ENCODE measurements around the gene SPEM1.

Gene SPEM1

DNA sequence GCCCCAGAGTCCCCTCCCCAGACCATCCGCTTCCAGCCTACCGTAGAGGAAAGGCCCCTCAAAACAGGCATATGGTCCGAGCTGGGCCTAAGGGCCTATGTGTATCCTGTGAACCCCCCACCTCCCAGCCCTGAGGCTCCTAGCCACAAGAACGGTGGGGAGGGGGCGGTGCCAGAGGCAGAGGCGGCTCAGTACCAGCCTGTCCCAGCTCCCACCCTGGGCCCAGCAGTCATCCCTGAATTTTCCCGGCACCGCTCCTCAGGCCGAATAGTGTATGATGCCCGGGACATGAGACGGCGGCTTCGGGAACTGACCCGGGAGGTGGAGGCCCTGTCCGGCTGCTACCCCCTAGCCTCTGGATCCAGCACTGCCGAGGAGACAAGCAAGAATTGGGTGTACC lies 1.1 kb downstream of the SPEM1 start:
- DNase-seq (ENCODE audit: low read depth): no peak

DNA sequence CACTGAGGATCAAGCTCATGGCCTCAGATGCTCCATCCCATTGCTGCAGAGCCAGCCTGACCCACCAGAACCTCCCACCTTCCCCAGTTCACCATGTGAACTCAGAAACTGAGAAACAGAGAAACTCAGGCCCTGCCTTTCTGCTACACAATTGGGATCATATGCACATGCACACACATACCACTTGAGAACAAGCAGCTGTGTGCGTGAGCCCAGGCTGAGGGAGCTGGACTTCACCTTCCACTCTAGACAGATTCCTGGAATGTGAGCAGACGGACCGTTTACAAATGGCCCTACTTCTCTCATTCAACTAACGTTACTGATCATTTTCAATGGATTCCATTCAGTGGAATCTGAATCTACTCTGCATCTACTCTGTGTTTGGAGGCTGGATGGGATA lies 3.6 kb downstream of the SPEM1 start:
- DNase-seq (ENCODE audit: low read depth): no peak

DNA sequence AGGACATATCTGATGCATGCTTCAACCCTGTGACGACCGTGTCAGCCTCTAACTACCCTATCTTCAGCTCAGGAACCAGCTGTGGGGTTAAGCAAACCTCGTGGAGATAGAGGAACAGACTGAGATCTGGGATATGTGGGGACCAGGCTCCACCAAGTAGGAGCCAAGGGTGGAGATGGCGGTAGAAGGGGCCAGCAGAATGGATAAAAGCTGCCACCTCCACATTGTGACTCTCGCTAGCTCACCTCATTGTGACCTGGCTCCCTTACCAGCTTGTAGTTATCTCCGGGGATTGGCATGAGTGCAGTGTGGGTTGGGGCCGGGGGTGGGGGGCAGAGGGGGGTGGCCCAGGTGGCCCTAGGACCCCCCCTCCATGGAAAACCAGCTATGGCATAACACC lies 5.2 kb downstream of the SPEM1 start, which contains the start of gene SPEM2:
SPEM2 (plus strand) TSS at position 301 of the 400 bp plus-strand sequence; CDS start at position 374, 73 bp downstream.
- DNase-seq (ENCODE audit: low read depth): no peak

DNA sequence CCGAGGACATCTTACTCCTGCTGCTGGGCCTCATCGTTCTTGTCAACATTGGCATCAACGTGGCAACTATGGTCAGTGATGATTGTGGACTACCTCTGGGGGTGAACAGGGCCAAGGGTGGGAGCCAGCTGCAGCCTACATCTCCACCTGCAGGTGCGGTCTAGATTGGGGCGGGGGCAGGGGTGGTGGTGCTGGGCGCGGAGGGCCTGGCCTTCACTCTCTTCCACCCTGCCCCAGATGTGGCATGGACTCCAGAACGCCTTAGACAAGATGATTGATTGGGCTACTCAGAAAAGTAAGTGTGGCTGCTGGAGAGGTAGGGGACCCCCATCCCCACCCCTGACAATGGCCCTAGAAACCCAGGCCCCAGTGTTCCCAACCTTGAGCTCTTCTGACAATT lies 5.6 kb downstream of the SPEM1 start:
- no peak for DNase-seq (ENCODE audit: low read depth)

DNA sequence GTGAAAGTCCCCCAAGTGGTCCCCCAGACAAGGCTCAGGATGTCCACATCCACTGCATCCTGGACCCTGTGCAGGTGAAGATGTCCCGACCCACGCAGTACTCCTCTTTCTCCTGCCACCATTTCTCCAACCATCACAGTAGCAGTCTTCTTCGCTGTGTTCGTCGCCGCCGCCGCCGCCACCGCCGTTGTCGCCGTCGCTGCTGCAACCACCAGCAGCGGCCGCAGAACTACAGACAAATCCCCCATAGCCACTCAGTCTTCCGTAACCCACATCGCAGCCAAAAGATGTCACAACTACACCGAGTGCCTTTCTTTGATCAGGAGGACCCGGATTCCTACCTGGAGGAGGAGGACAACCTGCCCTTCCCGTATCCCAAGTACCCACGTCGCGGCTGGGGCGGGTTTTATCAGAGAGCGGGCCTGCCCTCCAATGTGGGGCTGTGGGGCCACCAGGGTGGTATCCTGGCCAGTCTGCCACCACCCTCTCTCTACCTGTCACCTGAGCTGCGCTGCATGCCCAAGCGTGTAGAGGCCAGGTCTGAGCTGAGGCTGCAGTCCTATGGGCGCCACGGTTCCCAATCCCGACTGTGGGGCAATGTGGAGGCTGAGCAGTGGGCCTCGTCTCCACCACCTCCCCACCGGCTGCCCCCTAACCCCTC lies 6.2 kb downstream of the SPEM1 start:
- DNase-seq (ENCODE audit: low read depth): no peak

DNA sequence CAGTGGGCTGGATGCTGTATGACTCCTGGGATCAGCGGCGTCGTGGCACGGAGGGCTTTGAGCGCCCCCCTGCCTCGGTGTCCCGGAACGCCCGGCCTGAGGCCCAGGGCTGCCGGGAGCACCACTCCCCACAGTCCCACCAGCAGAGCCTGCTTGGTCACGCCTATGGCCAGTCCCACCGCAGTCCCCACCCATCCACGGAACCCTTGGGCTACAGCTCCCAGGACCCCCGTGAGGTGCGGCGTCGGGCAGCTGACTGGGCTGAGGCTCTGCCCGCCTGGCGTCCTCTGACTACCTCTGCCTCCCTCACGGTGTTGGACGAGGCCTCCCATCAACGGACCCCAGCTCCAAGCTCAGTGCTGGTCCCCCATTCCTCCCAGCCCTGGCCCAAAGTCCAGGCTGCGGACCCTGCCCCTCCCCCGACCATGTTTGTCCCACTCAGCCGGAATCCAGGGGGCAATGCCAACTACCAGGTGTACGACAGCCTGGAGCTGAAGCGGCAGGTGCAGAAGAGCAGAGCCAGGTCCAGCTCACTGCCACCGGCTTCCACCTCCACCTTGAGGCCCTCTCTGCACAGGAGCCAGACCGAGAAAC lies 6.9 kb downstream of the SPEM1 start:
- no peak for DNase-seq (ENCODE audit: low read depth)

DNA sequence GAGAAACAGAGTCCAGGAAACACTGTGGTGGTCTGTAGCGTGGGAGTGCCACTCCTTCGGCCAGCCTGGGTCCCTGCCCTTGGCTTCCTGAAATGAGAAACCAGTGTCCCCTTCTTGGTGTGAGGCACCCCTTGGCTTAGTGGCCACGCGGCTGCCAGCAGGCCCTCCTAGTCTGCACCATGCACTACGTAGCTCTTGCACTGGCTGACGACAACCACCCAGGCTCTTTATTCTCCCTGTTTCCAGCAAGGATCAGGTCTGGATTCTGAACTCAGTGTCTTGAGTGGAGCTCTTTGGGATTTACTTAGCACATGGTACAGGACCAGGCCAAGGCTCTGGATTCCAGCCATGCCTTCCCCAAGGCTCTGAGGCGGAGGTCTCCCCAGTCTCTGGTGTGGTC lies 7.4 kb downstream of the SPEM1 start:
- no peak for DNase-seq (ENCODE audit: low read depth)

DNA sequence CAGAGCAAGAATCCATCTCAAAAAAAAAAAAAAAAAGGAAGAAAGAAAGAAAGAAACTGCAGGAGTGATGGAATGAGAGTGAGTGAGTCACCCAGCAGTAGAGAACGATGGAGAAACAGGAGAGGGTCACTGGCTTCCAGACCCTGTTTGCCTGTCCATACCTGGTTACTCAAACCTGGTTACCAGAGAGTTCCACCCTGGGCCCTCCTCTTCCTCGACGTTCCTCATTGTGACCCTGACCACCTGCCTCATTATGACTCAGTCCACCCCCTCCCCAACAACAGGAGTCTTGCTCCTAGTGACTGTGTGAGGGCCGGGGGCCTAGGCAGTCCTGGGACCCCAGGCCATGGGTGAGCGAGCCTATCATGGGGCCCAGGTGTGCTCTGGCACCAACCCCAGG lies 8.4 kb downstream of the SPEM1 start, which contains the start of gene SPEM3:
SPEM3 (plus strand) TSS at position 301 of the 400 bp plus-strand sequence; CDS start at position 347, 46 bp downstream.
- no peak for DNase-seq (ENCODE audit: low read depth)

DNA sequence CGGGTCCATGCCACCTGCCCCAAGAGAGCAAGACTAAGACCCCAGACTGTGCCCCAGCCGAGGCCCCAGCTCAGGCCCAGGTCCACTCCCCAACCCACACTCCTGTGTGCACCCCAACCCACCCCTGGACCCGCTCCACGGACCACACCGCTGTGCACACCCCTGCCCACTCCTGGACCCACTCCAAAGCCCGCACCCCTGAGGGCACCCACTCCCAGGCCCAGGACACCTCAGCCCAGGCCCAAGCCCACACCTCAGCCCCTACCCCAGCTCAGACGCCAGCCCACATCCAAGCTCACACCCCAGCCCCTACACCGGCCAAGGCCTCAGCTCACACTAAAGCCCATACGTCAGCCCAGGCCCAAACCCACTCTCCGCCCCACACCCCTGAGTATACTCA lies 9.6 kb downstream of the SPEM1 start:
- DNase-seq (ENCODE audit: low read depth): no peak

DNA sequence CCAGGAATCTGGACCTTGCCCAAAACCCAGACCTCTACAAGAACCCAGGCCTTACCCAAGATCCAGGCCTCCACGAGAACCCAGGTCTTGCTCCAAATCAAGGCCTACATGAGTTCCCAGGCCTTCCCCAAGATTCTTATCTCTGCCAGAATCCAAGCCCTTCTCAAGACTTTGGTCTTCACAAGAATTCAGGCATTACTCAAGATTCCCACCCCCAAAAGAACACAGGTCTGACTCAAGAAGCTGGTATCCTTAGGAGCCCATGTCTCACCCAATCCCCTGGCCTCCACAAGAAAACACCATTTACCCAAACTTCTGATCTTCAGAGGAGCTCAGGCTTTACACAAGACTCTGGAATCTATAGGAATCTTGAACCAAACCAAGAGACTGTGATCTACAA lies 11.1 kb downstream of the SPEM1 start:
- no peak for DNase-seq (ENCODE audit: low read depth)

DNA sequence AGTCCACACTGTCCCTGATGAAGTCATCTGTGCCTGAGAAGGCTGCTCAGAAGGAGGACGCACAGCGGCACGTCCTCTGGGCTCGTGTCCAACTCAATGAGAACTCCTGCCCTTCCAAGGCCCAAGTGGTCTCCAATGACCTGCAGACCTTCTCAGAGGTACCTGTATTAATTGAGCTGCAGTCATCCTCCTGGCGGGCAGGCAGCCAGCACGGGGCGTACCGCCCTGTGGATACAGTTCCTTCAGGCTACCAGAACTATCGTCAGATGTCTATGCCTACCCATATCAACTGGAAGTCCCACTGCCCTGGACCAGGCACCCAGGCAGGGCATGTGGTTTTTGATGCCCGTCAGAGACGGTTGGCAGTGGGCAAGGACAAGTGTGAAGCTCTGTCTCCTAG lies 12.2 kb downstream of the SPEM1 start:
- DNase-seq (ENCODE audit: low read depth): no peak

DNA sequence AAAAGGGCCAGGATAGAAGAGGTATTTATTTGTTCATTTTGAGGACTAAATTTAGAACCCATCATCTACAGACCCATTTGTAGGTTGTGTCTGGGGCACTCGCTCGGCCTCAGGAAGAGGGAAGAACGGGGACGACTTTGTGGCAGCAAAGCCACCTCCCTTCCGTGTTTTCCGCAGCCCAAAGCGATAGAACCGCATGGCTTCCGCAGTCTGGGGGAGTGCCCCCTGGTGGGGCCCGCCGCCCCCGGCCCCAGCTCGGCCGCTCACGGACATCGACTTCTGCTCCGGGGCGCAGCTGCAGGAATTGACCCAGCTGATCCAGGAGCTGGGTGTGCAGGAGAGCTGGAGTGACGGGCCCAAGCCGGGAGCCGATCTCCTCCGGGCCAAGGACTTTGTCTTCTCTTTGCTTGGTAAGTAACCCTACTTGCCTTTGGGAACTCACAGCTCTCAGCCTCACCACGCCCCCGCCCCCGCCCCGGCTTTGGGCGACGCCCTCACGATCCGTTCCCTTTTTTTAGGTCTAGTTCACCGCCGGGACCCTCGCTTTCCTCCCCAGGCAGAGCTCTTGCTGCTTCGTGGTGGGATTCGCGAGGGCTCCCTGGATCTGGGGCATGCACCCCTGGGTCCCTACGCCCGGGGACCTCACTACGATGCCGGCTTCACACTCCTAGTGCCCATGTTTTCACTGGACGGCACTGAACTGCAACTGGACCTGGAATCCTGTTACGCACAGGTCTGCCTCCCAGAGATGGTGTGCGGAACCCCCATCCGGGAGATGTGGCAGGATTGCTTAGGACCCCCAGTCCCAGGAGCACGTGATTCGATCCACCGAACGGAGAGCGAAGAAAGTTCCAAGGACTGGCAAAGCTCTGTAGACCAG lies 15.8 kb downstream of the SPEM1 start:
- peak; percentile 23 for DNase-seq (ENCODE audit: low read depth)

DNA sequence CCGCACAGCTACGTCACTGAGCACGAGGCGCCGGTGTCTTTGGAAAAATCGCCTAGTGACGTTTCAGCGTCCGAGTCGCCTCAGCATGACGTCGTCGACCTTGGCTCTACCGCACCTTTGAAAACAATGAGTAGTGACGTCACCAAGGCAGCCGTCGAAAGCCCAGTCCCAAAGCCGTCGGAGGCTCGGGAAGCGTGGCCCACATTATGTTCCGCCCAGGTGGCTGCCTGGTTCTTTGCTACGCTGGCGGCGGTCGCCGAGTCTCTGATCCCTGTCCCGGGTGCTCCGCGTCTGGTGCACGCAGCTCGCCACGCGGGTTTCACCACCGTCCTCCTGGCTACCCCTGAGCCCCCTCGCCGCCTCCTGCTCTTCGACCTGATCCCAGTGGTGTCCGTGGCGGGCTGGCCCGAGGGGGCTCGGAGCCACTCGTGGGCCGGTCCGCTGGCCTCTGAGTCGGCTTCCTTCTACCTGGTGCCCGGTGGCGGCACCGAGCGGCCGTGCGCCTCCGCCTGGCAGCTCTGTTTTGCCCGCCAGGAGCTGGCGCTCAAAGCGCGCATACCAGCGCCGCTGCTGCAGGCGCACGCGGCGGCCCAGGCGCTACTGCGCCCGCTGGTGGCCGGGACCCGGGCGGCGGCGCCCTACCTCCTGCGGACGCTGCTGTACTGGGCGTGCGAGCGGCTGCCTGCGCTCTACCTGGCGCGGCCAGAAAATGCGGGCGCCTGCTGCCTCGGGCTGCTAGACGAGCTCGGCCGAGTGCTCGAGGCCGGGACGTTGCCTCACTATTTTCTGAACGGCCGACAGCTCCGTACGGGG lies 16.6 kb downstream of the SPEM1 start:
- DNase-seq (ENCODE audit: low read depth): peak; percentile 69

DNA sequence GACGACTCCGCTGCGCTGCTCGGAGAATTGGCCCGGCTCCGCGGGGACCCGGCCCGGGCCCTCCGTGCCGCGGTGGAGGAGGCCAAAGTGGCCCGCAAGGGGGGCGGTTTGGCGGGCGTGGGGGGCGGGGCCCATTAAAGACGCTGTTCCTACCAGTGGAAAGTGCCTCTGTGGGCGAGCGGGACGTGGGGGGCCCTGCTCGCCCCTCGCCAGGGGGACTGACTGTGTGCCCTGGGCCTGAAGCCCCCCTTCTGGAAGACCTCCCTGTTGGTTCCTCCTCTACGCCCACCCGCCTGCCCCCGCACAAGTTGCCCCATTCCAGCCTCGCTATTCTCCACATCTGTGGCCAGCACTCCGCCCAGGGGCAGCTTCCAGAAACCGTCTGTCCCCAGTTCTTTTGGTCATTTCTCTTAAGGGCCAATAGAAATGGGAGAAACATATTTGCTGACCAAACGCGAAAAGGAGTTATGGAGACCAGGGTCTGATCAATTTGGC lies 17.3 kb downstream of the SPEM1 start:
- DNase-seq (ENCODE audit: low read depth): no peak

DNA sequence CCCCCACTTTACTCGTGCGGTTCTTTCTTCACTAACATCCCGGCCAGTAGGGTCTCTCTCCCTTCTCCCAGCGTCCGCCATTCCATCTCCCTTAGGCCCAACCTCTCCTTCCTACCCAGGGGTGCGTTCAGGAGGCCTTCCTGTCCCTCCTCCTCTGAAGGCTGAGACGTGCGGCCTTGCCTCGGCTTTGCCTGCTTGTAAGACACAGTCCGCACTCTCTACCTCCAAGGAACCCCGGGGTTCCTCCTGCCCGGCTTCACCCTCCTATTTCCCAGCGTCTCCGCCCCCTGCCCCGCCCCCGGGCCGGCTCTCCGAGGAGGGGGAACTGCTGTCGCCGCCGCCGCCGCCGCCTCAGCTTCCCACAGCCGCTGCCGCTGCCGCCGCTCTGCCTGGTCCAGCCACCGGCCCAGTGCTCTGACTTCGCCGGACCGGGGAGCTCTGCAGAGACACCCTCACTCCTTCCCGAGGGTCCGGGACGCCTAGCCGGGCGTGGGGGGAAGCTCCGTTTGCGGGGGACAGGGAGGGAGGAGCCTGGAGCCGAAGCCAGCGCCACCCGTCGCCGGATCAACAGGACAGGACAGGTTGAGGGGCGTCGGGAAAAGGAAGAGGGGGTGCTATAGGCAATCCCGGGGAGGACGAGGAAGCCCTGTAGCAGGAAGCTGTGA lies 18.0 kb downstream of the SPEM1 start:
- DNase-seq (ENCODE audit: low read depth): peak; percentile 32

DNA sequence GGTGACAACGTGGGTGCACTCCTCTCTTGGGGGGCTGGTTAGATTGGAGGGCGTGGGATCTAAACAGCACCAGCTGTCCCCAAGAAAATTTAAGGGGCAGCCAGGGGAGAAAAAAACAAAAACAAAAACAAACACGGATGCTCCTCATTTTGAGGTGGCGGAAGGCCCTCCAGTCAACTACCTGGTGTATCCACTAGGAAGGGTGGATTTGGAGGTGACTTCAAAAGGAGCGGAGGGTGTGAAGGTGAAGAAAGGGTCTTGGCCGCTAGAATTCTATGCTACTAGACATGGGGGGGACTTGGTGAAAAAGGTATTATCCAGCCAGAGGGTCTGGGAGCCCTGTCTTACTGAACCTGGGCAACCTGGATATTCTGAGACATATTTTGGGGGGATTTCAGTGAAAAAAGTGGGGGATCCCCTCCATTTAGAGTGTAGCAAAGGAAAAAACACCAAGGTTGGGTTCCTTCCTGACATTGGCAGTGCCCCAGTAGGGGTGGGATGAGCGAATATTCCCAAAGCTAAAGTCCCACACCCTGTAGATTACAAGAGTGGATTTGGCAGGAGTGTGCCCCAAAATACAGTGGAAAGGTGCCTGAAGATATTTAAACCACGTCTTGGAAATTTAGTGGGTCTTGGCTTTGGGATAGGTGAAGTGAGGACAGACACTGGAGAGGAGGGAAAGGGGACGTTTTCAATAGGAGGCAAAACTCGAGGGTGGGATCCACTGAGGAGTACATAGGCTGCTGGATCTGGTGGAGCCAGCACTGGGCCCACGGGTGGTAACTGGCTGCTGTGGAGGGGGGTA lies 18.7 kb downstream of the SPEM1 start:
- no peak for DNase-seq (ENCODE audit: low read depth)

DNA sequence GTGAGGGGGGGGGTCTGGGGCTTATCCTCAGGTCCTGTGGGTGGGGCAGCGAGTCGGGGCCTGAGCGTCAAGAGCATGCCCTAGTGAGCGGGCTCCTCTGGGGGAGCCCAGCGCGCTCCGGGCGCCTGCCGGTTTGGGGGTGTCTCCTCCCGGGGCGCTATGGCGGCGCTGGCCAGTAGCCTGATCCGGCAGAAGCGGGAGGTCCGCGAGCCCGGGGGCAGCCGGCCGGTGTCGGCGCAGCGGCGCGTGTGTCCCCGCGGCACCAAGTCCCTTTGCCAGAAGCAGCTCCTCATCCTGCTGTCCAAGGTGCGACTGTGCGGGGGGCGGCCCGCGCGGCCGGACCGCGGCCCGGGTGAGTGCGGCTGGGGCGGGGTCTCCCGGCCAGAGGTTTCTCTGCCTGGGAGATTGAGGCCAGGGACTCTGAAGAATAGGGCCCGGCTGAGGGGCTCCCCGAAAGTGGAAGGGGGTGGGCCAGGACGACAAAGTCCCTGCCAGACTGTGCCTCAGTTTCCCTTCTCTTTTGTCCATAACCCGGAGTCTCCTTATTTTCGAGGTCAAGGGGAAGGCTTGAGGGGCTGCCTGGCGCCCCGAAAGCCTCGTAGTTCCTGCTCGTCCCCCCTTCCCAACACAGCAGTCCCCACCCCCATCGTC lies 19.5 kb downstream of the SPEM1 start, which contains the start of gene FGF11:
FGF11 (plus strand) TSS at position 51 of the 651 bp plus-strand sequence; CDS start at position 160, 109 bp downstream.
- no peak for DNase-seq (ENCODE audit: low read depth)

DNA sequence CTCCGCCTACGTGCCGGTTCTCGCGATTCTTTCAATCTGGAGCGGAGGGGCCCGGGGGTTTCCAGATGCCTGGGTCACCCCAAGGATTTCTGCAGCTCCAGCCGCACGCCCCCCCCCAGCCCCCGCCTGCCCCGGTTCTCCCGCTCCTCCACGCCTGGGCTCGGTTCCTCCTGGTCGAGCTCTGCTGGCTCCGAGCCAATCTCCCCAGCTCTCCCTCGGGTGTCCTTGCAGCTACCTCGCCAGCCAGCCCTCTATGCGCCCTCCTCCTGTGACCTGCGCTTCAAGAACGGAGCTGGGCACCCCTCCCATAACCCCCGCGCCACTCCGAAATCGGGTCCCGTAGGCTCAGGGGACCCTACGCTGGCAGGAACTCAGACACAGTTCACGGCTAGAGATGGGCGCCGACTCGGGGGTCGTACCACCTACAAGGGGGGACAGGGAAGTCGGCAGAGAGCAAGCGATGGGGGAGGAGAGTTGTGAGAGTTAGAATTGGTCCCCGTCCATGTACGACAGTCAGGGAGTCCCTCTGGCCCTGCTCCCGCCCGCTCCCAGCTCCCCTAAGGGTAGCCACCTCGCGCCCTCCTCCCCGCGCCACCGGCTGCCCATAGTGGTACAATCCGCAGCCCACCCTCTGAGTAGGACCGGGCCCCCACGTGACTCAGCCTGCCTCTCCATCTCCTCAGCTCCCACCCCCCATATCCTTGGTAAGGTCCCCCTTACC lies 20.1 kb downstream of the SPEM1 start:
- DNase-seq (ENCODE audit: low read depth): no peak

DNA sequence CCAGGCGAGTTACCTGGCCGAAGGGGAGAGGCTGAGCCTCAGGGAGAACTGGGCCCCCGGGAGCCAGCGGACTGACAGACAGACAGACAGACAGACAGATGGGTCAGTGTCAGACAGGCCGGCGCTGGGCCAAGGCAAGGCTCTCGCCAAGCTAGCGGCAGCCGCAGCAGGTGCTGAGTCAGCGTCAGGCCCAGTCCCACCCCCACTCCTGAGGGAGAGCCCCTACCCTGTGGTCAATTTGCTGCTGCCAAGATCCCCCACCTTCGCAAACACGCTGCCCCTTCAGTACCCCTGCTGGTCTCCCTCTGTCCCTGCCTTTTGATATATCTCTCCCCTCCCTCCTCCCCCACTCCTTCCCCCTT lies 20.7 kb downstream of the SPEM1 start:
- no peak for DNase-seq (ENCODE audit: low read depth)
